ENCODE data around the gene ADRM1.

- TF ChIP-seq CTCF (IDR thresholded peaks at IDR 0.05; ENCODE audit: insufficient read depth, low read length, poor library complexity, severe bottlenecking): no peak
- TF ChIP-seq EZH2phosphoT487 (conservative IDR thresholded peaks at IDR 0.05; ENCODE audit: low read length): no peak
Measured at GRCh38 chr20:62303340-62304226, 786 bp downstream of the ADRM1 start.

Data from SU-DHL-6 (cell line).